Tibial nerve (tissue), 4 donors: ENCODE results near the gene CPZ.

ENCODE experiments used
- EP300 ChIP-seq, 2 donors: sonication (generic); formaldehyde crosslinking; IDR thresholded peaks; one replicate each; pipeline ENCODE4 v1.6.1; 2017; ENCODE audit warnings: antibody characterized with exemption in 2 of 2, mild to moderate bottlenecking in 1 of 2
- POLR2A ChIP-seq, 2 donors: fragments of 450-650 bp; IDR thresholded peaks; one replicate each; pipeline ENCODE4 v1.6.1; 2017; ENCODE audit warnings: antibody characterized with exemption in 2 of 2, mild to moderate bottlenecking in 2 of 2, moderate library complexity in 2 of 2
- TF ChIP-seq, protein P1 (sequence below), 5 experiments: fragments of 200-600 bp in 3 of 5; fragments of 450-650 bp in 2 of 5; sonication (generic) in 3 of 5; IDR thresholded peaks; one replicate each; pipeline ENCODE4 v1.5.1; 2016 to 2019; ENCODE audit warnings: antibody characterized with exemption in 5 of 5, mild to moderate bottlenecking in 3 of 5, moderate library complexity in 2 of 5

DNA sequence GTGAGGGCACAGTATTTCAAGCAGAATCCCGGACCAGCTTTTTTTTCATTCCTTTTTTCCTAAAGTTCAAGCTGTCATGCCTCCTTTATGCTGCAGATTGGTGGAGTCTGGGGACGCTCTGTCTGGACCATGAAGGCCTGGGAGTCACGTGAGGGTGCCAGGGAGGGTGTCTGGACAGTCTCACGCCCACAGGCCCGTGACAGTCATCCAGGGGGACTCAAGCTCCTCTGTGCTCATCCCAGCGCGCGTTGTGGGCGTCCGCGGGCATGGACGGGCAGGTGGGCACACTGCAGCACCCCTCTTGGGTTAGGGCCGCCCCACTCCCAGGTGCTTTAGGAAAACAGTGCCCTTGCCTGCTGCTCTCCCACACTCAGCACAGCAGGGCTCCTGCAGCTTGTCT lies 4.8 kb downstream of the CPZ start:
- TF ChIP-seq, protein P1, sequence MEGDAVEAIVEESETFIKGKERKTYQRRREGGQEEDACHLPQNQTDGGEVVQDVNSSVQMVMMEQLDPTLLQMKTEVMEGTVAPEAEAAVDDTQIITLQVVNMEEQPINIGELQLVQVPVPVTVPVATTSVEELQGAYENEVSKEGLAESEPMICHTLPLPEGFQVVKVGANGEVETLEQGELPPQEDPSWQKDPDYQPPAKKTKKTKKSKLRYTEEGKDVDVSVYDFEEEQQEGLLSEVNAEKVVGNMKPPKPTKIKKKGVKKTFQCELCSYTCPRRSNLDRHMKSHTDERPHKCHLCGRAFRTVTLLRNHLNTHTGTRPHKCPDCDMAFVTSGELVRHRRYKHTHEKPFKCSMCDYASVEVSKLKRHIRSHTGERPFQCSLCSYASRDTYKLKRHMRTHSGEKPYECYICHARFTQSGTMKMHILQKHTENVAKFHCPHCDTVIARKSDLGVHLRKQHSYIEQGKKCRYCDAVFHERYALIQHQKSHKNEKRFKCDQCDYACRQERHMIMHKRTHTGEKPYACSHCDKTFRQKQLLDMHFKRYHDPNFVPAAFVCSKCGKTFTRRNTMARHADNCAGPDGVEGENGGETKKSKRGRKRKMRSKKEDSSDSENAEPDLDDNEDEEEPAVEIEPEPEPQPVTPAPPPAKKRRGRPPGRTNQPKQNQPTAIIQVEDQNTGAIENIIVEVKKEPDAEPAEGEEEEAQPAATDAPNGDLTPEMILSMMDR (IDR thresholded peaks at IDR 0.05): no peak
- TF ChIP-seq EP300 (IDR thresholded peaks at IDR 0.05) (no peak), POLR2A (IDR thresholded peaks at IDR 0.05) (no peak)
